Astrocyte (in vitro differentiated cells and primary cell): ENCODE results near the gene SLC39A1.

Experiments
- EZH2 ChIP-seq: IDR thresholded peaks from 2 replicates; pipeline ENCODE4 v1.6.1; 2012; ENCODE audit warnings: mild to moderate bottlenecking, low read length, inconsistent platforms; ENCODE audit not compliant: insufficient read depth
- TF ChIP-seq, protein P1 (sequence below): IDR thresholded peaks from 2 replicates; pipeline ENCODE4 v1.5.1; 2011; ENCODE audit warnings: low read depth, mild to moderate bottlenecking, inconsistent platforms, low read length, moderate library complexity; ENCODE audit not compliant: insufficient read depth

DNA sequence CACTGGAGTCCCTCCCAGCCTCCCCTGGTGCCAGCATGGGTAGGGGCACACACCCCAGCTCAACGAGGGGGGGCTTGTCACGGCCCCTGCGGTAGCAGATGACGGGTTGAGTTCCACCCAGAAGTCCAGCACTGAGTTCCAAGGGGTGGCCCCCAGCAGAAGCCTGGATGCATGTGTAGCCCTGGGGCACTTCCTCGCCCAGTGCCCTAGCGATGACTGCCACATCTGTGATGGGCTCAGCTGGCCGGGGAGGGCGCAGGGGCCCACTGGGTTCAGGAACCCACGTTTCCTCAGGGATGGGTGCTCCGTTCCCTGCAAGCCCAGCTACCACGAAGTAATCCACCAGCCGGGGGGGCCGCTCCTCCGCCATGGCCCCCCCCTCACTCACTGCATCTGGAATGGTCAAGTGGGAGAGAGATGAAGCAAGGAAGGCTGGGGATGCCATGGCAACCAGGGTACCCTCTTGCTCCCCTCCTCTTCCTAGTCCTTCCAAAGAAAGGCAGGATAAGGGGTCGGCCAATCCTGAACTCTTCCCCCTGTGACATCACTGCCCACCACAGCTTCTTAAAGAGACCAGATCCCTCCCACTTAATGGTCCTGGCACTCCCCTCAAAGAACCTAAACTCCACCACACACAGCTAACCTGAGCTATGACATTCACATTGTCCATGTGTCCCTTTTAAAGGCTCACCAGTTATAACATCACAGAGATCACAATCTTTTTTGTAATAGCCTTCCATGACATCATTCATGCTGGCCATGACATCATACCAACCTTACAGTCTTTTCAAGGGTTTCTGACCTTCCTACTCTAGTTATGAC, 19.1 kb downstream of the SLC39A1 start:
- TF ChIP-seq EZH2 = no peak
- TF ChIP-seq, protein P1, sequence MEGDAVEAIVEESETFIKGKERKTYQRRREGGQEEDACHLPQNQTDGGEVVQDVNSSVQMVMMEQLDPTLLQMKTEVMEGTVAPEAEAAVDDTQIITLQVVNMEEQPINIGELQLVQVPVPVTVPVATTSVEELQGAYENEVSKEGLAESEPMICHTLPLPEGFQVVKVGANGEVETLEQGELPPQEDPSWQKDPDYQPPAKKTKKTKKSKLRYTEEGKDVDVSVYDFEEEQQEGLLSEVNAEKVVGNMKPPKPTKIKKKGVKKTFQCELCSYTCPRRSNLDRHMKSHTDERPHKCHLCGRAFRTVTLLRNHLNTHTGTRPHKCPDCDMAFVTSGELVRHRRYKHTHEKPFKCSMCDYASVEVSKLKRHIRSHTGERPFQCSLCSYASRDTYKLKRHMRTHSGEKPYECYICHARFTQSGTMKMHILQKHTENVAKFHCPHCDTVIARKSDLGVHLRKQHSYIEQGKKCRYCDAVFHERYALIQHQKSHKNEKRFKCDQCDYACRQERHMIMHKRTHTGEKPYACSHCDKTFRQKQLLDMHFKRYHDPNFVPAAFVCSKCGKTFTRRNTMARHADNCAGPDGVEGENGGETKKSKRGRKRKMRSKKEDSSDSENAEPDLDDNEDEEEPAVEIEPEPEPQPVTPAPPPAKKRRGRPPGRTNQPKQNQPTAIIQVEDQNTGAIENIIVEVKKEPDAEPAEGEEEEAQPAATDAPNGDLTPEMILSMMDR = no peak
